ENCODE measurements around the gene USP6. TPM values are rescaled to one million over a fixed set of nuclear protein-coding genes. Genes with fewer than 3 reads are reported as not detected.

The USP6 gene
- total and polyA plus RNA-seq, 2 of the 4 experiments (the other 2 are of a cell fraction) = 0.02 TPM; not detected in 1

GRCh38 chr17:5080591-5080990, 35.2 kb upstream of the USP6 start:
- Histone ChIP-seq H2BK15ac (ENCODE audit: low read depth, low read length) (no peak overlapping the region), H3K79me1 (ENCODE audit: low read depth in 1 of 2, low read length in 2 of 2) (peaks cover 0 to 8% of the 10 kb centered on the region in 2 experiments; a peak in 3 of 4 replicates), H4K5ac (ENCODE audit: low read depth, low read length) (no peak overlapping the region), H2AK9ac (replicated peaks; ENCODE audit: low read depth, low read length, poor library complexity) (no peak overlapping the region), H3K56ac (ENCODE audit: extremely low read depth, insufficient read depth, low read length) (no peak overlapping the region), H3K4me3 (ENCODE audit: insufficient read depth, low read depth, low read length) (no peak overlapping the region), H3K27ac (ENCODE audit: insufficient read depth, low read length) (no peak overlapping the region), H3K4me2 (ENCODE audit: low read depth, low read length) (no peak overlapping the region), H3K4ac (ENCODE audit: low read depth, low read length) (no peak overlapping the region), H3K14ac (replicated peaks; ENCODE audit: low read depth, low read length) (no peak overlapping the region), H3K9me1 (ENCODE audit: insufficient read depth, low read length) (no peaks in the 10 kb centered on the region), H3K9ac (ENCODE audit: low read depth, low read length) (no peak overlapping the region), H3K27me3 (ENCODE audit: control insufficient read depth, insufficient read depth, low read length) (no peaks in the 10 kb centered on the region), H4K91ac (ENCODE audit: insufficient read depth, low read depth, low read length) (no peak overlapping the region), H3K23ac (ENCODE audit: low read depth, low read length) (no peak overlapping the region), H3K18ac (ENCODE audit: low read depth, low read length) (no peak overlapping the region), H2AK5ac (ENCODE audit: low read depth, low read length) (no peak overlapping the region), H3K36me3 (ENCODE audit: control insufficient read depth, insufficient read depth, low read length) (0 out of 2 replicates have a peak, but pooled peaks cover 1% of the 10 kb centered on the region), H4K8ac (ENCODE audit: low read depth in 2 of 2, low read length in 2 of 2) (no peak overlapping the region), H2AFZ (replicated peaks; ENCODE audit: low read length, poor library complexity) (no peak overlapping the region), H4K20me1 (ENCODE audit: insufficient read depth, low read length) (no peaks in the 10 kb centered on the region), H2BK120ac (ENCODE audit: low read depth, low read length) (no peak overlapping the region), H2BK20ac (ENCODE audit: low read depth, low read length) (no peak overlapping the region), H3K4me1 (ENCODE audit: control insufficient read depth, insufficient read depth, low read length) (no peaks in the 10 kb centered on the region), H3K9me3 (ENCODE audit: control insufficient read depth, insufficient read depth, low read length) (peaks cover 15% of the 10 kb centered on the region; the same call in 1 of the 2 replicates), H2BK5ac (ENCODE audit: low read depth, low read length, poor library complexity, severe bottlenecking) (no peak overlapping the region)
- TF ChIP-seq POLR2A (IDR thresholded peaks at IDR 0.05; ENCODE audit: low read depth, low read length) (no peak), RFX5 (IDR thresholded peaks at IDR 0.05; ENCODE audit: low read depth, low read length) (no peak), CHD1 (IDR thresholded peaks at IDR 0.05; ENCODE audit: low read depth, low read length) (no peak)
- BruUV-seq (replicated peaks) = no TSS peak
- intact Hi-C loops (cut with micrococcal nuclease) (no loop called here), in situ Hi-C loops (cut with MboI; ENCODE audit: low sequenced_read_pairs) (no loop called here), dilution Hi-C loops (cut with HindIII; ENCODE audit: low sequenced_read_pairs, unreplicated experiment) (no loop called here)
- ATAC-seq (ENCODE audit: low read depth) (no peak), DNase-seq (no peak)
- POLR2A ChIA-PET (ENCODE audit: unreplicated experiment) = no interaction called here
- CTCF ChIA-PET = no interaction called here
- 86% methylated on average over 1 of the region's 3 CpGs; no CpG with 5 or more reads in 1 of the 2 experiments for WGBS, 2 experiments (ENCODE audit: extremely low coverage in 2 of 2, insufficient read length in 1 of 2)

Measured in IMR-90 (cell line).